K562 (cell line): ENCODE results near the gene HPCA. TPM values are rescaled to one million over a fixed set of nuclear protein-coding genes. Genes with fewer than 3 reads are reported as not detected.

ENCODE experiments used
- ATAC-seq: fragments of 200-7000 bp; cut with Tn5 transposase; 3 replicates; pipeline ENCODE4 v1.9.1; 2020; ENCODE audit warnings: moderate library complexity
- BruUV-seq: library from RNA; stranded (reverse); fragments of 400-500 nt; replicated peaks from 2 replicates; lab custom pipeline; 2021; lab: Mats Ljungman, UMichigan
- CTCF ChIA-PET: fragments of 300-600 bp; formaldehyde crosslinking; extraction: SDS; loops from one replicate; lab custom pipeline; 2021; ENCODE audit warnings: low intra/inter-chr PET ratio; lab: Yijun Ruan, JAX
- POLR2A ChIA-PET: fragments of 300-600, 350-650 bp; sonication (Branson Sonifier 250); formaldehyde crosslinking; extraction: SDS; loops from one replicate; lab custom pipeline; 2021; ENCODE audit warnings: antibody characterized with exemption, inconsistent platforms; lab: Yijun Ruan, JAX
- DNase-seq, 4 experiments: peaks; one replicate each; pipeline versions ENCODE4 v3.0.0 to v3.0.0-alpha.2; 2011 to 2018; ENCODE audit warnings: low spot score in 3 of 4, mixed read lengths in 3 of 4; ENCODE audit errors: extremely low read depth in 1 of 4
- FAIRE-seq: peaks from 2 replicates; lab custom pipeline; 2011; peaks lifted over from hg19 to GRCh38; lab: Jason Lieb, UNC
- H2AFZ ChIP-seq: 2 replicates; pipeline ENCODE4 v1.6.0; 2011; ENCODE audit warnings: low read depth, low read length, control low read depth, inconsistent platforms
- H3K27ac ChIP-seq: fragments of 200-600 bp; 3 replicates; pipeline ENCODE4 v1.8.0; 2011; ENCODE audit warnings: low read depth, mild to moderate bottlenecking, control low read depth, inconsistent platforms, low read length, moderate library complexity, mixed read lengths; ENCODE audit errors: extremely low read depth
- H3K27me3 ChIP-seq, 2 experiments: fragments of 300-600 bp in 1 of 2; 2 replicates in 1 of 2; 3 replicates in 1 of 2; pipeline versions ENCODE4 v1.6.0 to v1.8.0; 2011; ENCODE audit warnings: inconsistent platforms in 2 of 2, low read length in 2 of 2, mild to moderate bottlenecking in 1 of 2, mixed read lengths in 1 of 2, moderate library complexity in 1 of 2; ENCODE audit not compliant: control insufficient read depth in 2 of 2, insufficient read depth in 2 of 2
- H3K36me3 ChIP-seq: fragments of 300-600 bp; 3 replicates; pipeline ENCODE4 v1.8.0; 2011; ENCODE audit warnings: mild to moderate bottlenecking, low read length, inconsistent platforms; ENCODE audit not compliant: control insufficient read depth, insufficient read depth
- H3K4me1 ChIP-seq, 2 experiments: fragments of 200-600 bp in 1 of 2; replicated peaks in 1 of 2; 2 replicates in 1 of 2; 3 replicates in 1 of 2; pipeline versions ENCODE4 v1.5.1 to v1.8.0; 2011; ENCODE audit warnings: inconsistent platforms in 2 of 2, low read length in 2 of 2, mild to moderate bottlenecking in 1 of 2, mixed read lengths in 1 of 2, moderate library complexity in 1 of 2; ENCODE audit not compliant: control insufficient read depth in 2 of 2, insufficient read depth in 2 of 2
- H3K4me2 ChIP-seq: 2 replicates; pipeline ENCODE4 v1.6.1; 2011; ENCODE audit warnings: low read length, control low read depth, inconsistent platforms, mixed read lengths; ENCODE audit not compliant: insufficient read depth
- H3K4me3 ChIP-seq: fragments of 200-600 bp; sonication (generic), shearing (Covaris generic); 2 replicates; pipeline ENCODE4 v1.5.1; 2016; ENCODE audit warnings: control low read depth, inconsistent platforms
- H3K79me2 ChIP-seq: fragments of 200-600 bp; 3 replicates; pipeline ENCODE4 v1.8.0; 2011; ENCODE audit warnings: low read length, inconsistent platforms; ENCODE audit not compliant: control insufficient read depth, insufficient read depth
- H3K9ac ChIP-seq, 2 experiments: 2 replicates each; pipeline versions ENCODE4 v1.6.0 to v1.6.1; 2011; ENCODE audit warnings: low read depth in 2 of 2, low read length in 2 of 2, control low read depth in 1 of 2, inconsistent platforms in 1 of 2, mild to moderate bottlenecking in 1 of 2, mixed read lengths in 1 of 2; ENCODE audit not compliant: insufficient read depth in 1 of 2
- H3K9me1 ChIP-seq: one replicate; pipeline ENCODE4 v1.6.0; 2011; ENCODE audit warnings: inconsistent platforms, mild to moderate bottlenecking, low read length, moderate library complexity; ENCODE audit not compliant: control insufficient read depth, insufficient read depth
- H3K9me3 ChIP-seq: replicated peaks from 2 replicates; pipeline ENCODE4 v1.5.1; 2011; ENCODE audit warnings: low read depth, low read length, inconsistent platforms; ENCODE audit not compliant: control insufficient read depth, insufficient read depth
- H4K20me1 ChIP-seq: replicated peaks from 2 replicates; pipeline ENCODE4 v1.6.1; 2011; ENCODE audit warnings: low read length, inconsistent platforms, mixed read lengths; ENCODE audit not compliant: control insufficient read depth, insufficient read depth
- ARID3B ChIP-seq: fragments of 250-450 bp; sonication (Bioruptor Pico); IDR thresholded peaks from 2 replicates; pipeline ENCODE4 v1.4.0; 2020; ENCODE audit warnings: borderline replicate concordance
- CHD1 ChIP-seq: fragments of 200-600 bp; sonication (generic); IDR thresholded peaks from one replicate; pipeline ENCODE4 v1.6.1; 2012; ENCODE audit warnings: mild to moderate bottlenecking, moderate library complexity, low read length, inconsistent platforms
- E2F4 ChIP-seq: sonication (generic); formaldehyde crosslinking; IDR thresholded peaks from 2 replicates; pipeline ENCODE4 v1.8.0; 2022; ENCODE audit warnings: mild to moderate bottlenecking, low read depth, missing genetic modification reagents
- FOXM1 ChIP-seq, 2 experiments: fragments of 450-650 bp in 1 of 2; sonication (generic) in 1 of 2; formaldehyde crosslinking in 1 of 2; IDR thresholded peaks; 2 replicates each; pipeline versions ENCODE4 v1.6.1 to v1.9.0; 2017 to 2022; ENCODE audit warnings: low read depth in 2 of 2, mild to moderate bottlenecking in 2 of 2, missing genetic modification reagents in 1 of 2, moderate library complexity in 1 of 2
- MEF2A ChIP-seq: IDR thresholded peaks from 2 replicates; pipeline ENCODE4 v1.6.1; 2011; ENCODE audit warnings: low read depth, mild to moderate bottlenecking, low read length, moderate library complexity; ENCODE audit not compliant: control insufficient read depth
- RREB1 ChIP-seq: fragments of 250-450 bp; sonication (Bioruptor Pico); IDR thresholded peaks from 2 replicates; pipeline ENCODE4 v1.4.0; 2020
- ZBTB26 ChIP-seq: fragments of 450-650 bp; formaldehyde crosslinking; IDR thresholded peaks from 2 replicates; pipeline ENCODE4 v1.4.0; 2022; ENCODE audit warnings: missing genetic modification characterization
- ZFP1 ChIP-seq: fragments of 450-650 bp; formaldehyde crosslinking; IDR thresholded peaks from 2 replicates; pipeline ENCODE4 v1.4.0; 2020; ENCODE audit warnings: mild to moderate bottlenecking, mixed read lengths
- ZNF3 ChIP-seq: fragments of 250-450 bp; sonication (Bioruptor Pico); IDR thresholded peaks from 2 replicates; pipeline ENCODE4 v1.5.0; 2021; ENCODE audit warnings: mild to moderate bottlenecking, moderate library complexity
- ZNF41 ChIP-seq: fragments of 250-450 bp; sonication (Bioruptor Pico); conservative IDR thresholded peaks from 2 replicates; pipeline ENCODE4 v1.4.0; 2020; ENCODE audit warnings: mild to moderate bottlenecking
- in situ Hi-C: fragments of 300-500 bp; cut with MboI; formaldehyde crosslinking; loops from 4 replicates; pipeline ENCODE4 v1.15.0; 2018; ENCODE audit warnings: inconsistent platforms, mixed read lengths
- intact Hi-C: fragments of 100-400 bp; cut with micrococcal nuclease; formaldehyde crosslinking; loops from 2 replicates; pipeline ENCODE4 v1.14.2; 2022
- polyA plus RNA-seq, 8 experiments: library from polyadenylated mRNA; depleted of rRNA in 4 of 8; stranded (reverse) in 5 of 8; unstranded in 3 of 8; fragments of >200 nt; fragmentation: Nextera tagmentation in 2 of 8; fragmentation: Illumina TruSeq in 1 of 8; extraction: Ambion mirVana in 2 of 8; extraction: Trizol in 1 of 8; gene quantifications; 2 replicates each; pipeline versions ENCODE4 v1.2.1 to v1.2.3, GENCODE V29; 2011 to 2014; ENCODE audit warnings: inconsistent platforms in 1 of 8, missing spikeins in 1 of 8
- total RNA-seq, 7 experiments: library from RNA; depleted of rRNA in 6 of 7; stranded (reverse); fragments of >200 nt in 6 of 7; fragmentation: Illumina TruSeq in 2 of 7; extraction: Trizol in 2 of 7; gene quantifications; 2 replicates each; pipeline versions ENCODE4 v1.2.1 to v1.2.3, GENCODE V29; 2011 to 2021; ENCODE audit warnings: low replicate concordance in 1 of 7

The HPCA gene
- total and polyA plus RNA-seq, 9 of the 15 experiments (the other 6 are each of a cell fraction or from before 2014, with no cell fraction given), result not detected

- TF ChIP-seq CHD1, result no peak
- no peak for TF ChIP-seq ZNF41
These were observed 53.5 kb downstream of the HPCA start (continued) for GRCh38 chr1:32939655-32940371.

GRCh38 chr1:32944180-32944579 is 57.9 kb downstream of the HPCA start:
- no peak for DNase-seq
- in situ Hi-C loops (no loop called here), intact Hi-C loops (no loop called here)
- Histone ChIP-seq H3K4me1 (peaks cover 5 to 16% of the 10 kb centered on the region in 2 experiments; a peak in 4 of 5 replicates), H3K9me3 (no peaks in the 10 kb centered on the region), H3K9ac (no peak overlapping the region), H3K79me2 (no peaks in the 10 kb centered on the region), H3K4me2 (no peak overlapping the region), H3K36me3 (peaks cover 58% of the 10 kb centered on the region), H3K9me1 (no peaks in the 10 kb centered on the region), H3K27me3 (no peaks in the 10 kb centered on the region), H3K27ac (no peak overlapping the region), H4K20me1 (no peaks in the 10 kb centered on the region), H3K4me3 (no peak overlapping the region), H2AFZ (no peak overlapping the region)
- FAIRE-seq, result no peak
- ATAC-seq, result no peak
- ChIA-PET POLR2A (interaction anchor here (1.0 to 2.0 kb wide), 5 partner anchors 10 to 20 kb away, joined by 4 read pairs; partner anchors contain the start of gene RNF19B), CTCF (no interaction called here)
- BruUV-seq, result no TSS peak
- TF ChIP-seq E2F4 (no peak), ZBTB26 (CRISPR knock-in tag) (no peak), ZFP1 (no peak), MEF2A (no peak), ARID3B (no peak), FOXM1 (IDR thresholded peaks at IDR 0.05; ENCODE audit: low read depth) (no peak), FOXM1 (CRISPR knock-in tag; IDR thresholded peaks at IDR 0.05; ENCODE audit: low read depth) (no peak), RREB1 (no peak), ZNF3 (CRISPR knock-in tag) (no peak)
